Body of pancreas (tissue), 4 donors: ENCODE results near the gene DYNLL1. TPM values are rescaled to one million over a fixed set of nuclear protein-coding genes. Genes with fewer than 3 reads are reported as not detected.

Experiments used
- ATAC-seq: fragments of 150-250 bp; one replicate; pipeline ENCODE4 v1.9.1; 2016
- DNase-seq, 4 donors: peaks; one replicate each; pipeline ENCODE4 v3.0.0-alpha.2; 2019
- H3K27ac ChIP-seq, 4 donors: fragments of 200-600 bp; sonication (generic); 1 replicate in 3 of 4; 2 replicates in 1 of 4; pipeline versions ENCODE4 v1.5.1 to v1.6.1; 2016 to 2019; ENCODE audit warnings: mild to moderate bottlenecking in 1 of 4, mixed read lengths in 1 of 4, moderate library complexity in 1 of 4
- H3K27me3 ChIP-seq, 2 donors: fragments of 200-600 bp; sonication (generic); one replicate each; pipeline ENCODE4 v1.6.0; 2016; ENCODE audit warnings: mild to moderate bottlenecking in 1 of 2
- H3K36me3 ChIP-seq, 2 donors: fragments of 200-600 bp; sonication (generic); replicated peaks in 1 of 2; 2 replicates each; pipeline ENCODE4 v1.5.1; 2016; ENCODE audit warnings: low read depth in 2 of 2; ENCODE audit not compliant: insufficient read depth in 1 of 2
- H3K4me1 ChIP-seq: fragments of 200-600 bp; sonication (generic); one replicate; pipeline ENCODE4 v1.6.0; 2016
- H3K4me3 ChIP-seq, 2 donors: fragments of 200-600 bp; sonication (generic); 1 replicate in 1 of 2; 2 replicates in 1 of 2; pipeline ENCODE4 v1.5.1; 2016 to 2019
- H3K9me3 ChIP-seq, 3 donors: fragments of 200-600 bp; sonication (generic); 1 replicate in 2 of 3; 2 replicates in 1 of 3; pipeline ENCODE4 v1.5.1; 2016
- POLR2A ChIP-seq, 3 donors: fragments of 450-650 bp; IDR thresholded peaks; one replicate each; pipeline ENCODE4 v1.6.1; 2016; ENCODE audit warnings: antibody characterized with exemption in 3 of 3, mild to moderate bottlenecking in 2 of 3
- WGBS, 2 donors: methylation state at CpG; one replicate each; pipeline ENCODE4 v1.1.5; 2017; 5-methylcytosine and 5-hydroxymethylcytosine counted together
- intact Hi-C: fragments of 100-400 bp; cut with DNase I; formaldehyde crosslinking; loops from one replicate; pipeline ENCODE4 v1.15.1; 2023
- total RNA-seq, 2 donors: library from RNA; depleted of rRNA; stranded (reverse); fragments of >200 nt; gene quantifications; one replicate each; pipeline ENCODE4 v1.1.0, GENCODE V29; 2016
- TF ChIP-seq, protein P1 (sequence below), 7 experiments: fragments of 450-650 bp in 4 of 7; fragments of 200-600 bp in 3 of 7; sonication (generic) in 3 of 7; IDR thresholded peaks; one replicate each; pipeline ENCODE4 v1.5.1; 2016 to 2019; ENCODE audit warnings: antibody characterized with exemption in 7 of 7

DYNLL1 gene
- total RNA-seq, 2 donors from 2014 or later: 48.5 to 143 TPM

- peaks cover 18 to 37% of the 10 kb centered on the region in 2 donors for H3K36me3 ChIP-seq
- no peaks in the 10 kb centered on the region for H3K9me3 ChIP-seq
- TF ChIP-seq, protein P1, sequence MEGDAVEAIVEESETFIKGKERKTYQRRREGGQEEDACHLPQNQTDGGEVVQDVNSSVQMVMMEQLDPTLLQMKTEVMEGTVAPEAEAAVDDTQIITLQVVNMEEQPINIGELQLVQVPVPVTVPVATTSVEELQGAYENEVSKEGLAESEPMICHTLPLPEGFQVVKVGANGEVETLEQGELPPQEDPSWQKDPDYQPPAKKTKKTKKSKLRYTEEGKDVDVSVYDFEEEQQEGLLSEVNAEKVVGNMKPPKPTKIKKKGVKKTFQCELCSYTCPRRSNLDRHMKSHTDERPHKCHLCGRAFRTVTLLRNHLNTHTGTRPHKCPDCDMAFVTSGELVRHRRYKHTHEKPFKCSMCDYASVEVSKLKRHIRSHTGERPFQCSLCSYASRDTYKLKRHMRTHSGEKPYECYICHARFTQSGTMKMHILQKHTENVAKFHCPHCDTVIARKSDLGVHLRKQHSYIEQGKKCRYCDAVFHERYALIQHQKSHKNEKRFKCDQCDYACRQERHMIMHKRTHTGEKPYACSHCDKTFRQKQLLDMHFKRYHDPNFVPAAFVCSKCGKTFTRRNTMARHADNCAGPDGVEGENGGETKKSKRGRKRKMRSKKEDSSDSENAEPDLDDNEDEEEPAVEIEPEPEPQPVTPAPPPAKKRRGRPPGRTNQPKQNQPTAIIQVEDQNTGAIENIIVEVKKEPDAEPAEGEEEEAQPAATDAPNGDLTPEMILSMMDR (IDR thresholded peaks at IDR 0.05): no peak
- TF ChIP-seq POLR2A (IDR thresholded peaks at IDR 0.05): no peak
- intact Hi-C loops: no loop called here
- H3K4me3 ChIP-seq: no peak overlapping the region
- no peak overlapping the region for H3K27ac ChIP-seq
- no peak for ATAC-seq
- no peaks in the 10 kb centered on the region for H3K27me3 ChIP-seq
- WGBS, 2 donors: 76% methylated on average over 5 of the region's 5 CpGs
- peaks cover 30% of the 10 kb centered on the region for H3K4me1 ChIP-seq
- no peak for DNase-seq
These were observed 32.2 kb upstream of the DYNLL1 start for GRCh38 chr12:120463712-120464111.

GRCh38 chr12:120465756-120466155, 30.2 kb upstream of the DYNLL1 start:
- DNase-seq (no peak), ATAC-seq (no peak)
- H3K27me3 ChIP-seq: no peaks in the 10 kb centered on the region
- H3K36me3 ChIP-seq: peaks cover 13 to 24% of the 10 kb centered on the region in 2 donors
- H3K27ac ChIP-seq: peak overlapping the region in 1 of 4 donors; percentile 55
- intact Hi-C loops: no loop called here
- H3K4me3 ChIP-seq: no peak overlapping the region
- TF ChIP-seq POLR2A (IDR thresholded peaks at IDR 0.05): no peak
- TF ChIP-seq, protein P1 (IDR thresholded peaks at IDR 0.05): no peak
- H3K4me1 ChIP-seq: peaks cover 37% of the 10 kb centered on the region
- H3K9me3 ChIP-seq: no peaks in the 10 kb centered on the region
- WGBS, 2 donors: 9 to 11% methylated on average over 5 of the region's 5 CpGs

GRCh38 chr12:120466560-120467315, 29.2 kb upstream of the DYNLL1 start:
- WGBS, 2 donors: 24 to 26% methylated on average over 8 of the region's 8 CpGs
- TF ChIP-seq, protein P1 (IDR thresholded peaks at IDR 0.05): peak; percentile 33 to 75 (median 68)
- TF ChIP-seq POLR2A (IDR thresholded peaks at IDR 0.05): no peak
- no peak overlapping the region for H3K4me3 ChIP-seq
- no peaks in the 10 kb centered on the region for H3K27me3 ChIP-seq
- DNase-seq (peak; percentile 64 to 76 (median 72)), ATAC-seq (peak; percentile 41)
- H3K27ac ChIP-seq: peak overlapping the region in 3 of 4 donors; percentile 19 to 55 (median 46)
- peaks cover 9 to 22% of the 10 kb centered on the region in 2 donors for H3K36me3 ChIP-seq
- intact Hi-C loops: no loop called here
- H3K4me1 ChIP-seq: peaks cover 37% of the 10 kb centered on the region
- no peaks in the 10 kb centered on the region for H3K9me3 ChIP-seq

DNA sequence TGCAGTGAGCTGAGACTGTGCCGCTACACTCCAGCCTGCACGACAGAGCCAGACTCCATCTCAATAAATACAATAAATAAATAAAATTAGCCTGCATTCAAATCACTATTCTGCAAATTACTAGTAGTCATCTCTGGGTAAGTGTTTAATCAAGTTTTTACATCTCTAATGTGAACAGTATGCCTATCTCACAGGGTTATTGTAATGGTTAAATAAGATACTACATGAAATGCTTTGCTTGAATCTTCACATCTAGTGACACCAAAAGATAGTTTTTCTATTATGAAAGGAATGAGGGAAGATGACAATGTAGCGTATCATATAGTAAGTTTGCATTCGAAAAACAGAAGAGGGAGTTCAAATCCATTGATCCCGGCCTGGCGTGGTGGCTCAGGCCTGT, 28.5 kb upstream of the DYNLL1 start:
- H3K4me1 ChIP-seq: peaks cover 37% of the 10 kb centered on the region
- TF ChIP-seq, protein P1 (IDR thresholded peaks at IDR 0.05): no peak
- no peak for TF ChIP-seq POLR2A (IDR thresholded peaks at IDR 0.05)
- no peak overlapping the region for H3K4me3 ChIP-seq
- no peaks in the 10 kb centered on the region for H3K27me3 ChIP-seq
- intact Hi-C loops: no loop called here
- H3K9me3 ChIP-seq: no peaks in the 10 kb centered on the region
- peaks cover 9 to 19% of the 10 kb centered on the region in 2 donors for H3K36me3 ChIP-seq
- ATAC-seq (no peak), DNase-seq (no peak)
- 82 to 83% methylated on average over 6 of the region's 6 CpGs for WGBS, 2 donors
- H3K27ac ChIP-seq: peak overlapping the region in 3 of 4 donors; percentile 19 to 55 (median 46)
